K562 (cell line): ENCODE results near the gene XIRP2.

Source experiments
- CTCF ChIP-seq, 3 experiments: IDR thresholded peaks in 2 of 3; conservative IDR thresholded peaks in 1 of 3; 2 replicates each; pipeline ENCODE4 v1.5.1; 2011 to 2012; ENCODE audit warnings: low read length in 3 of 3, mild to moderate bottlenecking in 3 of 3, control low read depth in 2 of 3, improper control_type of control experiment in 1 of 3, inconsistent platforms in 1 of 3, low read depth in 1 of 3, mixed read lengths in 1 of 3, moderate library complexity in 1 of 3; ENCODE audit not compliant: insufficient read depth in 2 of 3
- EZH2 ChIP-seq: IDR thresholded peaks from 2 replicates; pipeline ENCODE4 v1.6.1; 2012; ENCODE audit warnings: low read depth, mild to moderate bottlenecking, inconsistent platforms, low read length, borderline replicate concordance
- NKRF ChIP-seq: fragments of 450-650 bp; IDR thresholded peaks from 2 replicates; pipeline ENCODE4 v1.6.1; 2016; ENCODE audit warnings: borderline replicate concordance
- NR2C2 ChIP-seq, 2 experiments: fragments of 200-800 bp in 1 of 2; sonication (Bioruptor generic) in 1 of 2; sonication (generic) in 1 of 2; formaldehyde crosslinking in 1 of 2; IDR thresholded peaks; 2 replicates each; pipeline versions ENCODE4 v1.6.1 to v1.8.0; 2016 to 2022; ENCODE audit warnings: mild to moderate bottlenecking in 1 of 2, missing compliant biosample characterization in 1 of 2, missing genetic modification characterization in 1 of 2, missing genetic modification reagents in 1 of 2
- RAD51 ChIP-seq: fragments of 450-650 bp; IDR thresholded peaks from 2 replicates; pipeline ENCODE4 v1.7.1; 2016; ENCODE audit warnings: low read depth, mild to moderate bottlenecking, borderline replicate concordance
- REST ChIP-seq, 2 experiments: fragments of 450-650 bp; formaldehyde crosslinking in 1 of 2; IDR thresholded peaks; 2 replicates each; pipeline versions ENCODE4 v1.4.0 to v1.6.1; 2014 to 2020; ENCODE audit warnings: mild to moderate bottlenecking in 2 of 2, borderline replicate concordance in 1 of 2, low read depth in 1 of 2
- USF2 ChIP-seq: sonication (generic); formaldehyde crosslinking; IDR thresholded peaks from 2 replicates; pipeline ENCODE4 v1.5.0; 2020; ENCODE audit warnings: missing genetic modification reagents

GRCh38 chr2:166862468-166863132, 25.7 kb upstream of the XIRP2 start:
- no peak for TF ChIP-seq RAD51
- no peak for TF ChIP-seq NR2C2 (CRISPR knock-in tag; IDR thresholded peaks at IDR 0.05)
- no peak for TF ChIP-seq NR2C2 (tag; IDR thresholded peaks at IDR 0.05)
- TF ChIP-seq EZH2, result no peak
- no peak for TF ChIP-seq CTCF (IDR thresholded peaks at IDR 0.05 in 2 of 3, conservative IDR thresholded peaks at IDR 0.05 in 1 of 3; ENCODE audit: insufficient read depth in 2 of 3, low read depth in 1 of 3, low read length in 3 of 3)
- TF ChIP-seq REST (IDR thresholded peaks at IDR 0.05; ENCODE audit: borderline replicate concordance), result no peak
- no peak for TF ChIP-seq REST (CRISPR knock-in tag; IDR thresholded peaks at IDR 0.05; ENCODE audit: low read depth)
- no peak for TF ChIP-seq NKRF
- no peak for TF ChIP-seq USF2 (CRISPR knock-in tag)
